Measurements from ENCODE around the gene VIT.
A peak's percentile ranks its signal among the peaks of the same experiment; 100 is the strongest.

- TF ChIP-seq, protein P1, sequence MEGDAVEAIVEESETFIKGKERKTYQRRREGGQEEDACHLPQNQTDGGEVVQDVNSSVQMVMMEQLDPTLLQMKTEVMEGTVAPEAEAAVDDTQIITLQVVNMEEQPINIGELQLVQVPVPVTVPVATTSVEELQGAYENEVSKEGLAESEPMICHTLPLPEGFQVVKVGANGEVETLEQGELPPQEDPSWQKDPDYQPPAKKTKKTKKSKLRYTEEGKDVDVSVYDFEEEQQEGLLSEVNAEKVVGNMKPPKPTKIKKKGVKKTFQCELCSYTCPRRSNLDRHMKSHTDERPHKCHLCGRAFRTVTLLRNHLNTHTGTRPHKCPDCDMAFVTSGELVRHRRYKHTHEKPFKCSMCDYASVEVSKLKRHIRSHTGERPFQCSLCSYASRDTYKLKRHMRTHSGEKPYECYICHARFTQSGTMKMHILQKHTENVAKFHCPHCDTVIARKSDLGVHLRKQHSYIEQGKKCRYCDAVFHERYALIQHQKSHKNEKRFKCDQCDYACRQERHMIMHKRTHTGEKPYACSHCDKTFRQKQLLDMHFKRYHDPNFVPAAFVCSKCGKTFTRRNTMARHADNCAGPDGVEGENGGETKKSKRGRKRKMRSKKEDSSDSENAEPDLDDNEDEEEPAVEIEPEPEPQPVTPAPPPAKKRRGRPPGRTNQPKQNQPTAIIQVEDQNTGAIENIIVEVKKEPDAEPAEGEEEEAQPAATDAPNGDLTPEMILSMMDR (conservative IDR thresholded peaks at IDR 0.05 in 1 of 2, IDR thresholded peaks at IDR 0.05 in 1 of 2; ENCODE audit: low read depth in 1 of 2, low read length in 2 of 2) = peak; percentile 70 to 80
- TF ChIP-seq EZH2 (IDR thresholded peaks at IDR 0.05; ENCODE audit: low read length, missing control alignments) = no peak
Observed at GRCh38 chr2:36780231-36780839, 83.8 kb downstream of the VIT start.
